H1 (cell line): ENCODE measurements around the gene ATAD5. TPM values are rescaled to one million over a fixed set of nuclear protein-coding genes. Genes with fewer than 3 reads are reported as not detected.

Source experiments
- CBX5 ChIP-seq: fragments of 300-800, 300-1000 bp; sonication (generic); IDR thresholded peaks from 2 replicates; pipeline ENCODE4 v1.7.1; 2016; ENCODE audit warnings: antibody characterized with exemption, low read length, low read depth
- CBX8 ChIP-seq: fragments of 300-800, 300-1000 bp; sonication (generic); IDR thresholded peaks from 2 replicates; pipeline ENCODE4 v1.7.1; 2016; ENCODE audit warnings: low read depth, low read length, borderline replicate concordance
- CHD1 ChIP-seq: IDR thresholded peaks from 2 replicates; pipeline ENCODE4 v1.6.1; 2012; ENCODE audit warnings: low read depth, low read length, improper control_type of control experiment
- GTF2F1 ChIP-seq: IDR thresholded peaks from 2 replicates; pipeline ENCODE4 v1.6.1; 2012; ENCODE audit warnings: low read depth, low read length, improper control_type of control experiment, borderline replicate concordance
- RNF2 ChIP-seq: fragments of 200-900, 300-1000 bp; sonication (generic); IDR thresholded peaks from 2 replicates; pipeline ENCODE4 v1.7.1; 2016; ENCODE audit warnings: borderline replicate concordance, low read depth, mild to moderate bottlenecking, antibody characterized with exemption, low read length; ENCODE audit not compliant: poor library complexity, severe bottlenecking; ENCODE audit errors: missing control alignments
- SRF ChIP-seq: IDR thresholded peaks from 2 replicates; pipeline ENCODE4 v1.6.1; 2011; ENCODE audit warnings: mild to moderate bottlenecking, low read depth, low read length, moderate library complexity
- polyA plus RNA-seq, 7 experiments: library from polyadenylated mRNA; depleted of rRNA in 3 of 7; stranded (reverse) in 5 of 7; unstranded in 2 of 7; fragments of >200 nt in 5 of 7; fragments of 200-250 nt in 2 of 7; gene quantifications; 1 replicate in 5 of 7; 2 replicates in 1 of 7; 4 replicates in 1 of 7; pipeline versions ENCODE4 v1.2.1 to v1.2.3, GENCODE V29; 2011 to 2013; ENCODE audit warnings: missing spikeins in 2 of 7, mixed read lengths in 2 of 7
- total RNA-seq: library from RNA; stranded (reverse); fragmentation: NEBNext Ultra II Directional; extraction: Animal tissue kit (Norgen Biotek cat#: 25700); gene quantifications from 2 replicates; pipeline ENCODE4 v1.2.1, GENCODE V29; 2021

ATAD5 gene
- total and polyA plus RNA-seq, 2 of the 8 experiments (the other 6 are each of a cell fraction or from before 2014, with no cell fraction given): 3.5 to 30.0 TPM

- no peak for TF ChIP-seq SRF
- no peak for TF ChIP-seq CHD1
- no peak for TF ChIP-seq RNF2
- no peak for TF ChIP-seq GTF2F1
- no peak for TF ChIP-seq CBX8
- TF ChIP-seq CBX5: no peak
These were observed 30.1 kb upstream of the ATAD5 start (continued) for GRCh38 chr17:30801671-30802070.
